Testis (tissue), 3 donors: ENCODE measurements around the gene KAT7. TPM values are rescaled to one million over a fixed set of nuclear protein-coding genes. Genes with fewer than 3 reads are reported as not detected.
A peak's percentile ranks its signal among the peaks of the same experiment; 100 is the strongest.

Experiments used
- DNase-seq: peaks from one replicate; pipeline ENCODE4 v3.0.0-alpha.2; 2019
- H3K27ac ChIP-seq, 2 donors: fragments of 200-600 bp; sonication (generic); one replicate each; pipeline ENCODE4 v1.5.1; 2019
- H3K27me3 ChIP-seq: fragments of 200-600 bp; sonication (generic); one replicate; pipeline ENCODE4 v1.5.1; 2019
- H3K36me3 ChIP-seq: fragments of 200-600 bp; sonication (generic); one replicate; pipeline ENCODE4 v1.5.1; 2017; ENCODE audit warnings: low read depth; ENCODE audit errors: missing control alignments
- H3K4me1 ChIP-seq: fragments of 200-600 bp; sonication (generic); one replicate; pipeline ENCODE4 v1.5.1; 2019
- H3K4me3 ChIP-seq, 2 donors: fragments of 200-600 bp; sonication (generic); one replicate each; pipeline ENCODE4 v1.5.1; 2017 to 2019
- H3K9me3 ChIP-seq: fragments of 200-600 bp; sonication (generic); one replicate; pipeline ENCODE4 v1.5.1; 2017
- CTCF ChIP-seq, 3 experiments: fragments of 450-650 bp in 2 of 3; fragments of 200-600 bp in 1 of 3; sonication (generic) in 1 of 3; IDR thresholded peaks; one replicate each; pipeline ENCODE4 v1.5.1; 2016 to 2019; ENCODE audit warnings: antibody characterized with exemption in 3 of 3, mild to moderate bottlenecking in 2 of 3, moderate library complexity in 1 of 3
- POLR2A ChIP-seq: fragments of 450-650 bp; IDR thresholded peaks from one replicate; pipeline ENCODE4 v1.6.1; 2017; ENCODE audit warnings: antibody characterized with exemption, mild to moderate bottlenecking, moderate library complexity
- WGBS, 2 donors: methylation state at CpG; one replicate each; pipeline ENCODE4 v1.1.5; 2018; 5-methylcytosine and 5-hydroxymethylcytosine counted together
- intact Hi-C: fragments of 100-400 bp; cut with DNase I; formaldehyde crosslinking; loops from one replicate; pipeline ENCODE4 v1.15.1; 2023; ENCODE audit warnings: low total_unique reads
- polyA plus RNA-seq: library from polyadenylated mRNA; stranded (reverse); fragments of 350-450 nt; fragmentation: Illumina TruSeq; extraction: RNeasy Lipid Tissue Mini Kit (QIAGEN cat#74804); gene quantifications from one replicate; pipeline ENCODE4 v1.2.3, GENCODE V29; 2014; ENCODE audit warnings: low read depth, low replicate concordance; ENCODE audit not compliant: insufficient read depth
- total RNA-seq, 2 donors: library from RNA; depleted of rRNA; stranded (reverse); fragments of >200 nt; gene quantifications; one replicate each; pipeline ENCODE4 v1.2.3, GENCODE V29; 2016

The KAT7 gene
- total and polyA plus RNA-seq, 3 donors from 2014 or later: 122 to 181 (median 123) TPM

DNA sequence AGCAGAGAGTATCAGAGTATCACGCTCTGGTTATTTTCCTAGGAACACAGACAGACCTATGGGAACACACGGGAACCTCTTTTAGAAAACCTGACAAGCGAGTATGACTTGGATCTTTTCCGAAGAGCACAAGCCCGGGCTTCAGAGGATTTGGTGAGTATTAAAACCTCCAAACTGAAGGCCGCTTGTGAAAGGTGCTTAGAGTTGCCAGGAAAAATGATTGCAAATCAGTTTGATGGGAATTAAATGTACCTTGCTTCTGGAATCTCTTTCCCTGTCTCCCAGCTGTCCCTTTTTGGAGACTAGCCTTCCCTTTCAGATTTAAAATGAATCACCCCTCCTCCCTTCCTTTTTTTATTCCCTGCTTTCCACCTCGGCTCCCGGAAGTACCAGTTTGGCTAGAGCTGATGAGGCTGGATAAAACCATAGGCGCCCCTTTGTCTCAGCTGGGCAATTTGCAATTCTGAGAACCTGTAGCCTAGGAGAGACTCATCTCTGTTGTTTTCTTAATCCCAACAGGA is 27.3 kb downstream of the KAT7 start:
- Histone ChIP-seq H3K27me3 (no peaks in the 10 kb centered on the region), H3K27ac (peak overlapping the region in 1 of 2 donors; percentile 71), H3K9me3 (no peaks in the 10 kb centered on the region), H3K4me1 (peaks cover 16% of the 10 kb centered on the region), H3K36me3 (no peaks in the 10 kb centered on the region), H3K4me3 (no peak overlapping the region)
- DNase-seq: no peak
- intact Hi-C loops: no loop called here
- TF ChIP-seq POLR2A (no peak), CTCF (IDR thresholded peaks at IDR 0.05) (no peak)
- WGBS, 2 donors: 30 to 39% methylated on average over 9 of the region's 9 CpGs

DNA sequence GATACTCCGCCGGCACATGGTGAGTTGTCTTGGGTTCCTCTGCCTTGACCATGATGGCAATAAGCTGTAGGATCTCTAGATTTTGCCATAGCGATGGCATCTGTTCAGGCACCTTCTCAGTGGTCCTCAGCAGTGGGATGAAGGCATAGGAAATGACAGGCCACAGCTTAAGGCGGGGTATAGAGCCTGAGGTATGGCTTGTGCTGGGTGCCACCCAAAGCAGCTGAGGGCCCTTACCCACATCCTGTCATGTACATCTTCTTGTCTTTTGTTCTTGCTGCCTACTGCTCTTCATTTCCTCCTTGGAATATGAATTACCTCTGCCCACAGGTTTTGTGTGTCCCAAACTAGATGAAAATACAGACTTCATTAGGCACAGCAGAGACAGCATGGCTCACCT is 29.5 kb downstream of the KAT7 start:
- 98% methylated on average over 4 of the region's 4 CpGs for WGBS, 2 donors

DNA sequence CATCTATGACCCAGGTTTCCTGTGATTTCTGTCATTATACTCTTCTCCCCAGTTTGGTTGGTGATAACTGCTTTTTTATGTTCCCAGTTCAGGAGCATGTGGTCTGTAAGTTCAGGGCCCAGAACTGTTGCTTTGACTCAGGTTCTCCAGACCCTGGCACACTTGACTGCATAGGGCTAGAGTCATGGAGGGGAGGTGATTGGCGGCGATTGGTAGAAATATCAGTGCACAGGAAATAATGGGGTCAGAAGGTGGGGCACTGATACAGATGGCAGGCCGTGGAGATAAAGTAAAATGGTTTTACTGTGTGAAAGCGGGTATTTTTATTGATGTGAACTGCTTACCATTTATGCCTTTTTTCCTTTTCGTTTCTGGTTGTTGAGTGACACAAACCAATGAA is 30.7 kb downstream of the KAT7 start:
- H3K36me3 ChIP-seq: no peaks in the 10 kb centered on the region
- 96 to 97% methylated on average over 5 of the region's 5 CpGs for whole genome bisulfite sequencing, 2 donors
- H3K9me3 ChIP-seq: no peaks in the 10 kb centered on the region
- H3K27me3 ChIP-seq: no peaks in the 10 kb centered on the region
- TF ChIP-seq POLR2A (no peak), CTCF (IDR thresholded peaks at IDR 0.05) (no peak)
- no peak for DNase-seq
- no peak overlapping the region for H3K27ac ChIP-seq
- no peak overlapping the region for H3K4me3 ChIP-seq
- H3K4me1 ChIP-seq: peaks cover 16% of the 10 kb centered on the region
- intact Hi-C loops: no loop called here

More for the DNA sequence above, 29.5 kb downstream of the KAT7 start:
- Histone ChIP-seq H3K27ac (no peak overlapping the region), H3K4me1 (peaks cover 16% of the 10 kb centered on the region), H3K27me3 (no peaks in the 10 kb centered on the region), H3K4me3 (no peak overlapping the region), H3K36me3 (no peaks in the 10 kb centered on the region), H3K9me3 (no peaks in the 10 kb centered on the region)
- intact Hi-C loops: no loop called here
- TF ChIP-seq POLR2A: no peak
- no peak for TF ChIP-seq CTCF (IDR thresholded peaks at IDR 0.05)
- DNase-seq: no peak

DNA sequence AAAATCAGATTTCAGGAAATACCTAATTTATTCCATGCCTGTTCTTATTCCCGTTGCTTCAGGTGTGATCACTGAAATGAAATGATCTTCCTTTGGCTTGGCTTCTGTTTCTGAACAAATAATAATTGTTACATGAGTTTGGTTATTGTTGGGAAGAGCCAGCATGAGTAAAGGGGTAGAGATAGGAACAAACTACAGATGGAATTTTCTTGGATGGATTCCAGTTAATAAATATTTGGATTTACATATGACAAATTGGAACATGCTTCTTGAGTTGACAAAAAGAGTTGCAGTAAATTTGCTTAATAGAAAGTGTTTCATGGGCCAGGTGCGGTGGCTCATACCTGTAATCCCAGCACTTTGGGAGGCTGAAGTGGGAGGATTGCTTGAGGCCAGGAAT is 31.2 kb downstream of the KAT7 start:
- TF ChIP-seq CTCF (IDR thresholded peaks at IDR 0.05) (no peak), POLR2A (no peak)
- intact Hi-C loops: no loop called here

DNA sequence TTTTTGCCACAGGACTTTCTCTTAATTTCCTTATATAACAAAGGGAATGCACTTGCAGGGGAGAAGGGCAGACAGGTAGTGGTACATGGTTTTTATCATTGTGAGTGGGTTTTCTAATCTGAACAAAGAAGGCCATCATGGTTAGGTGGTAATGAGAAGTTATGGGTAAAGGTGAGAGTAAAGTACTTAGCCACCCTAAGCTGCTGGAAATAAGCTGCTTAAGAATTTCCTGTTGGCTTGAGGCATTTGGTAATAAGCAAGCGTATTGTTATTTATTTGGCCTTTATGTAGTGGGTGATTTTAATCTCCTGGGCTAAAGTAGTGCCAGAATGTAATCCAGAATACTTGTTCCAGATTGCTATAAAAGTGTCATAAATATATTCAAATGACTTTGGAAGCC is 32.3 kb downstream of the KAT7 start:
- WGBS, 2 donors: 82 to 97% methylated on average over 1 of the region's 1 CpG
- Histone ChIP-seq H3K36me3 (no peaks in the 10 kb centered on the region), H3K4me1 (peaks cover 5% of the 10 kb centered on the region)

More for the DNA sequence above, 31.2 kb downstream of the KAT7 start:
- Histone ChIP-seq H3K9me3 (no peaks in the 10 kb centered on the region), H3K36me3 (no peaks in the 10 kb centered on the region), H3K4me1 (peaks cover 16% of the 10 kb centered on the region), H3K27ac (no peak overlapping the region), H3K27me3 (no peaks in the 10 kb centered on the region), H3K4me3 (no peak overlapping the region)
- DNase-seq: no peak
- WGBS, 2 donors: 91 to 93% methylated on average over 2 of the region's 2 CpGs

More for the DNA sequence above, 32.3 kb downstream of the KAT7 start:
- H3K27ac ChIP-seq: no peak overlapping the region
- TF ChIP-seq POLR2A: no peak
- TF ChIP-seq CTCF (IDR thresholded peaks at IDR 0.05): no peak
- intact Hi-C loops: no loop called here
- no peak overlapping the region for H3K4me3 ChIP-seq
- no peaks in the 10 kb centered on the region for H3K9me3 ChIP-seq
- DNase-seq: no peak
- no peaks in the 10 kb centered on the region for H3K27me3 ChIP-seq
